H9 (cell line): ENCODE results near the gene PITPNM3. TPM values are rescaled to one million over a fixed set of nuclear protein-coding genes. Genes with fewer than 3 reads are reported as not detected.

Experiments used
- DNase-seq: peaks from one replicate; pipeline ENCODE4 v3.0.0-alpha.2; 2017
- H2AFZ ChIP-seq: one replicate; pipeline ENCODE4 v1.6.1; 2013; ENCODE audit warnings: mild to moderate bottlenecking, low read length, control low read depth, moderate library complexity
- H2AK5ac ChIP-seq: 2 replicates; pipeline ENCODE4 v1.6.1; 2013; ENCODE audit warnings: low read length, control low read depth, mixed read lengths; ENCODE audit not compliant: insufficient read length
- H2BK120ac ChIP-seq: one replicate; pipeline ENCODE4 v1.6.1; 2013; ENCODE audit warnings: low read depth, mild to moderate bottlenecking, low read length, control low read depth, inconsistent platforms; ENCODE audit not compliant: poor library complexity, severe bottlenecking
- H2BK12ac ChIP-seq: 2 replicates; pipeline ENCODE4 v1.6.1; 2013; ENCODE audit warnings: low read length, control low read depth, mixed read lengths, low read depth; ENCODE audit not compliant: insufficient read length
- H2BK15ac ChIP-seq: 2 replicates; pipeline ENCODE4 v1.6.1; 2013; ENCODE audit warnings: low read depth, low read length, control low read depth
- H2BK20ac ChIP-seq: one replicate; pipeline ENCODE4 v1.6.1; 2013; ENCODE audit warnings: low read depth, mild to moderate bottlenecking, low read length, control low read depth, inconsistent platforms; ENCODE audit not compliant: poor library complexity, severe bottlenecking
- H2BK5ac ChIP-seq: 2 replicates; pipeline ENCODE4 v1.6.1; 2013; ENCODE audit warnings: low read length, control low read depth, mixed read lengths; ENCODE audit not compliant: insufficient read length
- H3K14ac ChIP-seq: 2 replicates; pipeline ENCODE4 v1.6.1; 2013; ENCODE audit warnings: low read length, control low read depth; ENCODE audit not compliant: insufficient read depth
- H3K18ac ChIP-seq: 2 replicates; pipeline ENCODE4 v1.6.1; 2013; ENCODE audit warnings: low read depth, mild to moderate bottlenecking, mixed read lengths, low read length, control low read depth; ENCODE audit not compliant: insufficient read length
- H3K23ac ChIP-seq: 2 replicates; pipeline ENCODE4 v1.6.1; 2013; ENCODE audit warnings: low read length, control low read depth, mixed read lengths, low read depth; ENCODE audit not compliant: insufficient read length
- H3K23me2 ChIP-seq: 2 replicates; pipeline ENCODE4 v1.6.1; 2013; ENCODE audit warnings: low read depth, mild to moderate bottlenecking, mixed read lengths, low read length, control low read depth; ENCODE audit not compliant: insufficient read length, poor library complexity, severe bottlenecking
- H3K27ac ChIP-seq: 2 replicates; pipeline ENCODE4 v1.5.1; 2013; ENCODE audit warnings: low read length, control low read depth, mixed read lengths, low read depth; ENCODE audit not compliant: insufficient read length
- H3K27me3 ChIP-seq: 2 replicates; pipeline ENCODE4 v1.6.1; 2013; ENCODE audit warnings: low read length, control low read depth, inconsistent platforms; ENCODE audit not compliant: insufficient read depth
- H3K4ac ChIP-seq: 2 replicates; pipeline ENCODE4 v1.6.1; 2013; ENCODE audit warnings: low read depth, mild to moderate bottlenecking, control low read depth, inconsistent platforms, low read length, moderate library complexity
- H3K4me1 ChIP-seq: 2 replicates; pipeline ENCODE4 v1.6.1; 2013; ENCODE audit warnings: low read length, control low read depth, inconsistent platforms; ENCODE audit not compliant: insufficient read depth
- H3K4me2 ChIP-seq: 2 replicates; pipeline ENCODE4 v1.6.1; 2013; ENCODE audit warnings: low read length, control low read depth, mixed read lengths; ENCODE audit not compliant: insufficient read length, insufficient read depth
- H3K56ac ChIP-seq: 2 replicates; pipeline ENCODE4 v1.6.1; 2013; ENCODE audit warnings: low read depth, mild to moderate bottlenecking, mixed read lengths, low read length, control low read depth; ENCODE audit not compliant: insufficient read length
- H3K79me1 ChIP-seq: 2 replicates; pipeline ENCODE4 v1.6.1; 2013; ENCODE audit warnings: low read depth, mild to moderate bottlenecking, moderate library complexity, low read length, control low read depth, inconsistent platforms; ENCODE audit not compliant: insufficient read depth, poor library complexity, severe bottlenecking
- H3K79me2 ChIP-seq: 2 replicates; pipeline ENCODE4 v1.6.1; 2013; ENCODE audit warnings: low read length, control low read depth, inconsistent platforms; ENCODE audit not compliant: insufficient read depth
- H3K9ac ChIP-seq: 2 replicates; pipeline ENCODE4 v1.6.1; 2013; ENCODE audit warnings: low read length, control low read depth, mixed read lengths; ENCODE audit not compliant: insufficient read length; ENCODE audit errors: extremely low read depth
- H3K9me3 ChIP-seq: one replicate; pipeline ENCODE4 v1.6.1; 2013; ENCODE audit warnings: low read depth, low read length, inconsistent platforms; ENCODE audit not compliant: control insufficient read depth
- H3T11ph ChIP-seq: one replicate; pipeline ENCODE4 v1.6.1; 2013; ENCODE audit warnings: mild to moderate bottlenecking, low read length, control low read depth, inconsistent platforms
- H4K20me1 ChIP-seq: one replicate; pipeline ENCODE4 v1.6.1; 2013; ENCODE audit not compliant: control insufficient read depth, insufficient read length, insufficient read depth
- H4K5ac ChIP-seq: 2 replicates; pipeline ENCODE4 v1.6.1; 2013; ENCODE audit warnings: low read depth, mild to moderate bottlenecking, mixed read lengths, low read length, control low read depth; ENCODE audit not compliant: insufficient read length
- H4K8ac ChIP-seq: replicated peaks from 2 replicates; pipeline ENCODE4 v1.6.1; 2013; ENCODE audit warnings: low read length, control low read depth, mixed read lengths, low read depth; ENCODE audit not compliant: insufficient read length
- H4K91ac ChIP-seq: 2 replicates; pipeline ENCODE4 v1.6.1; 2013; ENCODE audit warnings: low read depth, mild to moderate bottlenecking, moderate library complexity, mixed read lengths, low read length, control low read depth; ENCODE audit not compliant: insufficient read length
- H3K27ac Mint-ChIP-seq, 3 experiments: 2 replicates in 2 of 3; 3 replicates in 1 of 3; pipeline ENCODE4 v1.8.0; 2020 to 2021; ENCODE audit warnings: mixed read lengths in 3 of 3, mild to moderate bottlenecking in 1 of 3, moderate library complexity in 1 of 3
- H3K27me3 Mint-ChIP-seq: 2 replicates; pipeline ENCODE4 v1.8.0; 2021; ENCODE audit warnings: low read depth, mild to moderate bottlenecking, moderate library complexity, mixed read lengths
- H3K36me3 Mint-ChIP-seq, 3 experiments: 2 replicates in 2 of 3; 3 replicates in 1 of 3; pipeline ENCODE4 v1.8.0; 2020 to 2021; ENCODE audit warnings: low read depth in 3 of 3, mixed read lengths in 3 of 3; ENCODE audit not compliant: insufficient read depth in 1 of 3
- H3K4me1 Mint-ChIP-seq, 2 experiments: 2 replicates each; pipeline ENCODE4 v1.8.0; 2020; ENCODE audit warnings: mixed read lengths in 2 of 2
- H3K4me3 Mint-ChIP-seq, 2 experiments: 2 replicates in 1 of 2; 3 replicates in 1 of 2; pipeline ENCODE4 v1.8.0; 2020 to 2021; ENCODE audit warnings: mild to moderate bottlenecking in 2 of 2, mixed read lengths in 2 of 2, moderate library complexity in 1 of 2
- H3K9me3 Mint-ChIP-seq, 2 experiments: 2 replicates in 1 of 2; 3 replicates in 1 of 2; pipeline ENCODE4 v1.8.0; 2020; ENCODE audit warnings: mild to moderate bottlenecking in 2 of 2, mixed read lengths in 2 of 2, moderate library complexity in 1 of 2
- WGBS: extraction: QIAGEN DNeasy Blood & Tissue Kit; methylation state at CpG from one replicate; pipeline ENCODE4 v1.1.7; 2013; ENCODE audit warnings: missing lambda C conversion rate, low lambda C conversion rate, mixed read lengths; ENCODE audit not compliant: insufficient read length; ENCODE audit errors: extremely low coverage; 5-methylcytosine and 5-hydroxymethylcytosine counted together
- total RNA-seq: library from RNA; stranded (reverse); gene quantifications from 2 replicates; pipeline ENCODE4 v1.2.1, GENCODE V29; 2021
- TF ChIP-seq, protein P1 (sequence below): fragments of 200-600 bp; sonication (generic); conservative IDR thresholded peaks from 3 replicates; pipeline ENCODE4 v1.8.0; 2021; ENCODE audit warnings: antibody characterized with exemption, mild to moderate bottlenecking

The PITPNM3 gene
- total RNA-seq, 1 experiment from 2014 or later: 3.4 TPM

DNA sequence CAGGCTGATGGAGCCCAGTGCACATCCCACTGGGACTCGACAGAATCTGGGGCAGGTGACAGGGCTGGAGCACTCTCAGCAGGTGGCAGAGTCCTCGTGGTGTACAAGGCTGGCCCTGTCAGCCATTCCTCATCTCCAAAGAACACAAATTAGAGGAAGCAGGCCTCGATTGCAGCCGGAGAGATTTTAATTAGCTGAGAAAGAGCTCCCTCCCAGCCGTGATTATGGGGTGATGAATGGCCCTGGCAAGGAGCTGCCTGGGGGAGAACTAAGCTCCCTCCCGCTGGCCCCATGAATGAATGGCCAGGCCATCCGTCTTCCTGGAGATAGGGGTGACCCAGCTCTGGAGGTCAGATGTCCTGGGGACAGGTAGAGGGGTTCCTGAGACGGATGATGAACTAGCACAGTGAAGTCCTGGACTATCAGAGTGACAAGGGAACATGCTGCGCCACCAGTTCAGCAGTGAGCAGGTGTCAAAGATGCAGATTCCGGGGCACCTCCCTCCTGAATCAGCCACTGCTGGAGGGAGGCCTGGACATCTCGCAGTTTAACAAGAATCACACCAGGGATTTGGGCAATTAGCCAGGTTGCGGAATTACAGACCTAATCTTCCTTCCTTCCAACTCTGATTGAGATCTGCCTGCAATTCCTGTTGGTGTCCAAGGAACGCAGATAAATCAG, 76.6 kb downstream of the PITPNM3 start:
- no peak overlapping the region for H2AK5ac ChIP-seq
- H3K14ac ChIP-seq: no peak overlapping the region
- no peak overlapping the region for H3K23ac ChIP-seq
- H2AFZ ChIP-seq: no peak overlapping the region
- H3K4me1 ChIP-seq: no peaks in the 10 kb centered on the region
- no peak overlapping the region for H3K4ac ChIP-seq
- H4K20me1 ChIP-seq: no peaks in the 10 kb centered on the region
- TF ChIP-seq, protein P1, sequence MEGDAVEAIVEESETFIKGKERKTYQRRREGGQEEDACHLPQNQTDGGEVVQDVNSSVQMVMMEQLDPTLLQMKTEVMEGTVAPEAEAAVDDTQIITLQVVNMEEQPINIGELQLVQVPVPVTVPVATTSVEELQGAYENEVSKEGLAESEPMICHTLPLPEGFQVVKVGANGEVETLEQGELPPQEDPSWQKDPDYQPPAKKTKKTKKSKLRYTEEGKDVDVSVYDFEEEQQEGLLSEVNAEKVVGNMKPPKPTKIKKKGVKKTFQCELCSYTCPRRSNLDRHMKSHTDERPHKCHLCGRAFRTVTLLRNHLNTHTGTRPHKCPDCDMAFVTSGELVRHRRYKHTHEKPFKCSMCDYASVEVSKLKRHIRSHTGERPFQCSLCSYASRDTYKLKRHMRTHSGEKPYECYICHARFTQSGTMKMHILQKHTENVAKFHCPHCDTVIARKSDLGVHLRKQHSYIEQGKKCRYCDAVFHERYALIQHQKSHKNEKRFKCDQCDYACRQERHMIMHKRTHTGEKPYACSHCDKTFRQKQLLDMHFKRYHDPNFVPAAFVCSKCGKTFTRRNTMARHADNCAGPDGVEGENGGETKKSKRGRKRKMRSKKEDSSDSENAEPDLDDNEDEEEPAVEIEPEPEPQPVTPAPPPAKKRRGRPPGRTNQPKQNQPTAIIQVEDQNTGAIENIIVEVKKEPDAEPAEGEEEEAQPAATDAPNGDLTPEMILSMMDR: no peak
- no peaks in the 10 kb centered on the region for H3K9me3 ChIP-seq
- peaks cover 20 to 26% of the 10 kb centered on the region in 2 experiments for H3K4me1 Mint-ChIP-seq
- H2BK120ac ChIP-seq: no peak overlapping the region
- H3K9me3 Mint-ChIP-seq: no peaks in the 10 kb centered on the region
- H3K27me3 ChIP-seq: no peaks in the 10 kb centered on the region
- H3K27ac Mint-ChIP-seq: no peak overlapping the region
- no CpG with 5 or more reads among the region's 13 CpGs for WGBS
- H3K27ac ChIP-seq: no peak overlapping the region
- no peak overlapping the region for H2BK15ac ChIP-seq
- no peaks in the 10 kb centered on the region for H3K79me2 ChIP-seq
- H3K79me1 ChIP-seq: no peaks in the 10 kb centered on the region
- no peak overlapping the region for H3K4me3 Mint-ChIP-seq
- no peak overlapping the region for H2BK12ac ChIP-seq
- no peaks in the 10 kb centered on the region; the same call in none of the 2 replicates for H3K27me3 Mint-ChIP-seq
- no peak overlapping the region for H3T11ph ChIP-seq
- no peaks in the 10 kb centered on the region for H3K23me2 ChIP-seq
- no peak overlapping the region for H3K4me2 ChIP-seq
- no peak overlapping the region for H3K9ac ChIP-seq
- H2BK20ac ChIP-seq: no peak overlapping the region
- no peak overlapping the region for H2BK5ac ChIP-seq
- H4K8ac ChIP-seq: no peak overlapping the region
- no peak overlapping the region for H4K5ac ChIP-seq
- no peak for DNase-seq
- H3K36me3 Mint-ChIP-seq: no peaks in the 10 kb centered on the region
- no peak overlapping the region for H3K56ac ChIP-seq
- H4K91ac ChIP-seq: no peak overlapping the region
- H3K18ac ChIP-seq: no peak overlapping the region
